Activated CD8-positive, alpha-beta memory T cell treated with anti-CD3 and anti-CD28 coated beads, Interleukin-2, amount 50 U/mL, for 4 hours (primary cell): ENCODE data around the gene COMMD1.
"Not testable (repeated sequence)": the region's sequence is repeated elsewhere in the genome, so short reads cannot be mapped to it uniquely, and the experiment has no call there.

Source experiments
- DNase-seq: peaks from one replicate; pipeline ENCODE4 v3.0.0-alpha.2; 2020

The COMMD1 gene

DNA sequence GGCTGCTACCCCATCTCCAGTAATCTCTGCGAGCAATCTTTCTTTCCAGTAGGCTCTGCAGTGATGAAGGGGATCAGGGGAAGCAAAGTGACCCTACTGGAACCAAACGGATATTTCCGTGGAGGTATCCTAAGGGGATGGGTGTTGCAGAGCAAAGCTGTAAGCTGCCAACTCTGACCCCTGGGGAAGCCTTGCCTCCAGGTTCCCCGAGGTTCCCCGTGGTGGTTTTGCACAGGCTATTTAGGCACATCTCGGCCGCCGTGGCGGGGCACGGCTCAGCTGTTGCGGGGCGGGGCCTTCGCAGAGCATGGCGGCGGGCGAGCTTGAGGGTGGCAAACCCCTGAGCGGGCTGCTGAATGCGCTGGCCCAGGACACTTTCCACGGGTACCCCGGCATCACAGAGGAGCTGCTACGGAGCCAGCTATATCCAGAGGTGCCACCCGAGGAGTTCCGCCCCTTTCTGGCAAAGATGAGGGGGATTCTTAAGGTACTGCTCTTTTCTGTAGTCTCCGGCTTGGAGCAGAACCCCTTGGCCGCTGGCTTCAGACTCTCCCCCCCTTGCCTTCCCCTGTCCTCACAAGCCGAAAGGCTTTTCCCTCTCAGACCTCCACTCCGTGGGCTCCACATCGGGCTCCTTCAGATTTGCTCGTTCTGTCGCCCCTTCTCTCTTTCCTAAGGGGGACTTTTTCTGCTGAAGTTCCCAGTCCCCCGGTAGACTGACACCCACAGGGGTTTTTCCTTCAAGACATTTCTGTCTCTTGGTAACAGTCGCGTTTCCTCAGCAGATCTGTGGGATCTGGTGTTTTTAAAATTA, at the start of gene COMMD1:
COMMD1 (plus strand) TSS at position 303 of the 814 bp plus-strand sequence; CDS start at position 308, 5 bp downstream.
- peak; percentile 80 for DNase-seq

- DNase-seq: no peak
Measured at GRCh38 chr2:61857224-61857623, 48.2 kb upstream of the COMMD1 start.

DNA sequence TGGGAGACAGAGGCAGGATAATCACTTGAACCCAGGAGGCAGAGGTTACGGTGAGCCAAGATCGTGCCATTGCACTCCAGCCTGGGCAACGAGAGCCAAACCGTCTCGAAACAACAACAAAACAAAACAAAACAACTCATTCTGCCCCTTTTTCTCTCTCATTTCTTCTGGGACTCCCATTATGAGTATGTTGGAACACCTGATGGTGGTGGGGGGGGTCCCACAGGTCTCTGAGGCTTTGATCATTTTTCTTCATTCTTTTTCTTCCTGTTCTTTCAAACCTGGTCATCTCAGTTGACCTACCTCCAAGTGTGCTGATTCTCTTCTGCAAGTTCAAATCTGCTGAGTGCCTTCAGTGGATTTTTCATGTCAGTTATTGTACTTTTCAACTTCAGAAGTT, 43.4 kb upstream of the COMMD1 start:
- DNase-seq: no peak

DNA sequence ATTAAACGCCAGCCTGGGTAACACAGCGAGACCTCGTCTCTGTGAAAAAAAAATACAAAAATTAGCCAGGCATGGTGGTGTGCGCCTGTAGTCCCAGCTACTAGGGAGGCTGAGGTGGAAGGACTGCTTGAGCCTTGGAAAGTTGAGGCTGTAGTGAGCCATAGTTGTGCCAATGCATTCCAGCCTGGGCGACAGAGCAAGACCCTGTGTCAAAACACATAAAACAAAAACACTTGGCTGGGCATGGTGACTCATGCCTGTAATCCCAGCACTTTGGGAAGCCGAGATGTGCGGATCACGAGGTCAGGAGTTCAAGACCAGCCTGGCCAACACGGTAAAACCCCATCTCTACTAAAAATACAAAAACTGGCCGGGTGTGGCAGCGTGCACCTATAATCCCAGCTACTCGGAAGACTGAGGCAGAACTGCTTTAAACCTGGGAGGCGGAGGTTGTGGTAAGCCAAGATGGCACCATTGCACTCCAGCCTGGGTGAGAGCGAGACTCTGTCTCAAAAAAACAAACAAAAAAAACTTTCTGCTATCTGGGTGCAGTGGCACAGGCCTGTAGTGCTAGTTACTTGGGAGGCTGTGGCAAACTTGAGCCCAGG, 38.9 kb upstream of the COMMD1 start:
- DNase-seq: not testable (repeated sequence)

- DNase-seq: no peak
Measured at GRCh38 chr2:61876400-61876799, 29.1 kb upstream of the COMMD1 start.

- no peak for DNase-seq
Measured at GRCh38 chr2:61877571-61878245, 27.8 kb upstream of the COMMD1 start.

DNA sequence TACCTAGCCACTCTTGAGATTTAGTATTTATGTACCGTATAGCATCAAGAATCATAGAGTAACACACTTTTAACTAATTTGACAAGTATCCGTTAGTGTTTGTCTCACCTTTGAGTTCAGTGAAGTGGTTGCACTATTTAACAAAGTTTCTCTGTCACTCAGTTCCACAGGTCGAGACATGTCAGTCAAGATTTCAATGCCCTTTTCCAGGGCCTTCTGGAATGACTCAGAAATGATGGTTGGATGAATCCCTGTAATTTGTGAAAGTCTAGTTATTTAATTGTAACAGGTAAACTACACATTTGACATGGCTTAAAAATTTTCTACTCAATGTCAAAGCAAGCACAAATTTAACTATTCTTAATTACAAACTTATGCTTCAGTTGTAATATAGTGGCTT, 26.7 kb upstream of the COMMD1 start:
- no peak for DNase-seq

GRCh38 chr2:61879351-61879750, 26.1 kb upstream of the COMMD1 start:
- not testable (repeated sequence) for DNase-seq

GRCh38 chr2:61882850-61883249, 22.6 kb upstream of the COMMD1 start:
- no peak for DNase-seq

GRCh38 chr2:61885896-61886603, 19.4 kb upstream of the COMMD1 start:
- DNase-seq: peak; percentile 43

GRCh38 chr2:61887717-61888266, 17.7 kb upstream of the COMMD1 start:
- no peak for DNase-seq

DNA sequence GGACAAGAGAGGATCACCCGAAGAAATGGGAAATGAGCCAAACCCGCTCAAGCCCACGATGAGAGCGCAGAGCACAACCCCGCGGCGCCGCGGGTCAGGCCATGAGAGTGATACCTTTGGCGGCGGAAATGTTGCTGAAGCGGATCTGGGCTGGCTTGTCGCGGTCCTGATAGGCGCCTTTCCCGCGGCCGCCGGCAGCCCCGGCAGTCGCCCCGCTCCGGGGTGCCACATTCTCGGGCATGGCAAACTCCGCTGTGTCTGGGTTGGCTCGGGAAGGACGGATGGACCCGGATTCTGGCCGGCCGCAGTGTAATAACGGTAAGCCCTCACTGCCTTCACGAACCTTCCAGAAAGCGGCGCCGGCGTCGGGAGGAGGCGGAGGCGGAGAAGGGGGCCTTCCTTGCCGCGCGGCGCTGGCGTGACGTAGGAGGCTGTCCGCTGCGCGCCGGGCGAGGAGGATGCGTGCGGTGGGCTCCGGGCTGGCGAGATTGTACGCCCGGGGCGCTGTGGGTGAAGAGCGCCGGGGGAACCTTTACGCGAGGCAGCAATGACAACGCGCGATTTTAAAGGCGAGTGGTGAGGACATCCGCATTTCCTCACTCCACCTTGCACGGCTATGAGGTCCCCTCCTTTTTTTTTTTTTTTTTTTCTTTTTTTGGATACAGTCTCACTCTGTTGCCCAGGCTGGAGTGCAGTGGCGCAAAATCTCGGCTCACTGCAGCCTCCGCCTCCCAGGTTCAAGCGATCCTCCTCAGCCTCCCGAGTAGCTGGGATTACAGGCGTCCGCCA, 17.0 kb upstream of the COMMD1 start, which contains the start of gene CCT4:
CCT4 (minus strand) TSS at position 390 of the 789 bp plus-strand sequence; CDS start at position 241, 149 bp downstream.
- DNase-seq: peak; percentile 87

DNA sequence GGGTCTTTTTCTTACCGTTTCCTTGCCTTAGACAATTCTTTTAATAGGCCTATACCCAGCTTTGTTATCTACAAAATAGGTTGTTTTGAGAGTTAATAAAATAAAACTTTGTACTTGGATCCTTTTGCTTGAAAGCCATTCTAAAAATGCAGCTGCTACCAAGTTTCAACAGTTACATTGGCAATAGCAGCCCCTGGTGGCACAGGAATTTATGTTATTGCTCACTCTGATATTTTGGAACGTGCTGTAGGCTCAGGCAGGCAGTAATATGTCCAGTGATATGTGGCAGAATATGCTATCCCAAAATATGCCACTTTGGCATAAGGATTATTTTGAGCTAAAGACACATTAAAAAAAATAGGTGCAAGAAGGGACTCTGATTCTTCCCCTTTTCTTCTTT, 6.7 kb upstream of the COMMD1 start:
- DNase-seq: no peak

- DNase-seq: no peak
Measured at GRCh38 chr2:61900281-61900680, 5.2 kb upstream of the COMMD1 start.

GRCh38 chr2:61906186-61906470, 654 bp downstream of the COMMD1 start:
- no peak for DNase-seq

DNA sequence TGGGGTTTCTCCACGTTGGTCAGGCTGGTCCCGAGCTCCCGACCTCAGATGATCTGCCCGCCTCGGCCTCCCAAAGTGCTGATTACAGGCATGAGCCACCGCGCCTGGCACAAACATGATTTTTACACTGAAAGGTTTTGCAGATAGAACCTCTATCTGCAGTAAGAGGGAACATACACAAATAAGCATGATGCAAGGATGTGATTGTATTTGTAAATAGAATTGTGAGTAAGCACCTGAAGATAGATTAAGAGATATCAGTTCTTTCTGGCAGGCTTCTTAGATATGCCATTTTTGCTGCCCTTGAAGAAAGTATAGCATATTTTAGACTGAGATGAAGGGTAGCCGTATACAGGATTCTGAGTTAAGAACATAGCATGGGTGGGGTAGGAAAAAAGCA, 3.6 kb downstream of the COMMD1 start:
- no peak for DNase-seq

DNA sequence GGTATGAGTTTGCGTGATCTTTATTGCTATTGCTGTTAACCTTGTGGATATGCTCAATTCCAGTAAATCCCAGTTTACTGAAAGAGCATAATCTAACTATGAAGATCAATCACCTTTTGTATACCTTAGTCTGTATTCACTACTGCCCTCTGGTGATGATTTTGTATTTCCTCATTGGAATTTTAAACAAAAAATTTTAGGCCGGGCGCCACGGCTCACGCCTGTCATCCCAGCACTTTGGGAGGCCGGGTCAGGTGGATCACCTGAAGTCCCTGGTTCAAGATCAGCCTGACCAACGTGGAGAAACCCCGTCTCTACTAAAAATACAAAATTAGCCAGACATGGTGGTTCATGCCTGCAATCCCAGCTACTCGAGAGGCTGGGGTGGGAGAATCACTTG, 5.1 kb downstream of the COMMD1 start:
- no peak for DNase-seq

DNA sequence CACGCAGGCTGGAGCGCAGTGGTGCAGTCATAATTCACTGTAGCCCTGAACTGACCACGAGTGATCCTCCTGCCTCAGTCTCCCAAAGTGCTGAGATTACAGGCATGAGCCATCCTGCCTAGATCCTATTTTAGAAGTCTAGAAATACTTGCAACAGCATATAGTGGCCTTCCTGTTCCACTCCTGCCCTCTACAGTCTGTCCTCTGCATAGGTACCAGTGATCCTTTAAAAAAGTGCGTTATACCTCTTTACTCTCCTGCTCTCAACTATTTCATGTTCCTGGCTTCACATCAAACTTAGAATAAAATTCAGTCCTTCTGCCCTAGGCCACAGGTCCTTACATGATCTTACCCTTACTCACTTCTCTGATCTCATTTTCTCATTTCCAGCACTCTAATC, 6.0 kb downstream of the COMMD1 start:
- no peak for DNase-seq

- not testable (repeated sequence) for DNase-seq
Measured at GRCh38 chr2:61914794-61915193, 9.3 kb downstream of the COMMD1 start.

GRCh38 chr2:61920548-61920947, 15.1 kb downstream of the COMMD1 start:
- DNase-seq: no peak

GRCh38 chr2:61922714-61923113, 17.2 kb downstream of the COMMD1 start:
- no peak for DNase-seq
